Activated CD4-positive, alpha-beta T cell treated with anti-CD3 and anti-CD28 coated beads for 24 hours (primary cell): ENCODE results near the gene PDE3A.
"Not testable (repeated sequence)": the region's sequence is repeated elsewhere in the genome, so short reads cannot be mapped to it uniquely, and the experiment has no call there.

ENCODE experiments used
- DNase-seq, 2 donors: peaks; one replicate each; pipeline ENCODE4 v3.0.0-alpha.2; 2020; ENCODE audit warnings: low read depth in 2 of 2

Gene PDE3A

GRCh38 chr12:20549108-20549719 is 180.9 kb downstream of the PDE3A start:
- no peak for DNase-seq

GRCh38 chr12:20551742-20552442 is 183.6 kb downstream of the PDE3A start:
- not testable (repeated sequence) for DNase-seq

DNA sequence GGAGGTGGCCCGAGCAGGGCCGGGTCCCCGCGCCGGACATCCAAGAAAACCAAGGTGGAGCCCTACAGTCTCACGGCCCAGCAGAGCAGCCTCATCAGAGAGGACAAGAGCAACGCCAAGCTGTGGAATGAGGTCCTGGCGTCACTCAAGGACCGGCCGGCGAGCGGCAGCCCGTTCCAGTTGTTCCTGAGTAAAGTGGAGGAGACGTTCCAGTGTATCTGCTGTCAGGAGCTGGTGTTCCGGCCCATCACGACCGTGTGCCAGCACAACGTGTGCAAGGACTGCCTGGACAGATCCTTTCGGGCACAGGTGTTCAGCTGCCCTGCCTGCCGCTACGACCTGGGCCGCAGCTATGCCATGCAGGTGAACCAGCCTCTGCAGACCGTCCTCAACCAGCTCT is 184.2 kb downstream of the PDE3A start:
- DNase-seq: not testable (repeated sequence)

DNA sequence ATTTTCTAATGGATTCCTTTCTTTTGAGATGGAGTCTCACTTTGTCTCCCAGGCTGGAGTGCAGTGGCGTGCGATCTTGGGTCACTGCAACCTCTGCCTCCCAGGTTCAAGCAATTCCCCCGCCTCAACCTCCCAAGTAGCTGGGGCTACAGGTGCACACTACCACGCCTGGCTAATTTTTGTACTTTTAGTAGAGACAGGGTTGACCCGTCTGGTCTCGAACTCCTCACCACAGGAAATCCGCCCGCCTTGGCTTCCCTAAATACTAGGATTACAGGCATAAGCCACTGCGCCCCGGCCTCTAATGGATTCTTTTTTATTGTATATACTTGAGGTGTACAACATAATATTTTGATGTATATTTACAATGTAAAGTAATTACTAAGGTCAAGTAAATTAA is 186.7 kb downstream of the PDE3A start:
- no peak for DNase-seq

DNA sequence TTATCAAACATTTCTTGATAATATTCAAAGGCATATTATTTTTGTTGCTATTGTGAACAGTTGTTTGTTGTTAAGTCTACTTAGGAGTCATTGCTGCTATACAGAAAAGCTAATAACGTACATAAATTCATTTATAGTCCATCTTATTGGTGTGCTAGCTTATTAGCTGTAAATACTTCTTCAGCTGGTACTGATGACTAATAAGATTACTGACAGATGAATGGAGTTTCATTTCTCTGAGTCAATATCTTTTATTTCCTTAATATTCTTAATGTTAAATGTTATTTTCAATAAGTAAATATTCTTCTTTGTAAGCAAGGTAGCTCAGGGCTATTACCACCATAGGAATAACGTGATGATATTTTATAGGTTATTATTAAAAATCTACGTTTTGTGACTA is 187.4 kb downstream of the PDE3A start:
- no peak for DNase-seq

- no peak for DNase-seq
These were observed 188.8 kb downstream of the PDE3A start for GRCh38 chr12:20557096-20557495.

DNA sequence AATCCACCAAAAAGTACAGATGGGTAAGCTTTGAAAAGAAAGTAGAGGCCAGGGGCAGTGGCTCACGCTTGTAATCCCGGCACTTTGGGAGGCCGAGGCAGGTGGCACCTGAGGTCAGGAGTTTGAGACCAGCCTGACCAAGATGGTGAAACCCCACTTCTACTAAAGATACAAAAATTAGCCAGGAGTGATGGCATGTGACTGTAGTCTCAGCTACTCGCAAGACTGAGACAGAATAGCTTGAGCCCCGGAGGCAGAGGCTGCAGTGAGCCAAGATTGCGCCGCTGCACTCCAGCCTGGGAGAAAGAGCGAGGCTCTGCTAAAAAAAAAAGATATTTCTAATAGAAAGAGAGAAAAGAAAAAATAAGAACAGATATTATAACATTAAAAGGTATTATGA is 192.6 kb downstream of the PDE3A start:
- DNase-seq: no peak

GRCh38 chr12:20561871-20562270 is 193.5 kb downstream of the PDE3A start:
- DNase-seq: no peak

- no peak for DNase-seq
These were observed 199.1 kb downstream of the PDE3A start for GRCh38 chr12:20567413-20567812.

- DNase-seq: no peak
These were observed 204.1 kb downstream of the PDE3A start for GRCh38 chr12:20572451-20572850.

DNA sequence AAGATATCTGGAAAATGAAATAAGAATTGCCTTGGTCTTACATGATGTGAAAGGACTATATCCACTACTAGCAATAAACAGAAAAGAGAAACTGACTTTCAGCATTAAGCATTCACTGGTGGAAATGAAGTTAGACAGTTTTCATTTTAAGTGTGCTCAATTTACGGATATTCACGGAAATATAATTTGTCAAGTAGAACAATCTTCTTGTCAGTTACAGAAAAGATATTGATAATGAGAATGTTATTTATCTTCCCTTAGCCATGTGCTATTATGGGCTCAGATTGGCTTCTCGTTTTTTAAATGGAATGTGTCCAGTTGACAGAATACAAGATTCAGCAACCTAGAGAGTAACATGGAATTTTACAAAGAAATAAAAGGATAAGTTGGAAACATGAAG is 208.2 kb downstream of the PDE3A start:
- no peak for DNase-seq

DNA sequence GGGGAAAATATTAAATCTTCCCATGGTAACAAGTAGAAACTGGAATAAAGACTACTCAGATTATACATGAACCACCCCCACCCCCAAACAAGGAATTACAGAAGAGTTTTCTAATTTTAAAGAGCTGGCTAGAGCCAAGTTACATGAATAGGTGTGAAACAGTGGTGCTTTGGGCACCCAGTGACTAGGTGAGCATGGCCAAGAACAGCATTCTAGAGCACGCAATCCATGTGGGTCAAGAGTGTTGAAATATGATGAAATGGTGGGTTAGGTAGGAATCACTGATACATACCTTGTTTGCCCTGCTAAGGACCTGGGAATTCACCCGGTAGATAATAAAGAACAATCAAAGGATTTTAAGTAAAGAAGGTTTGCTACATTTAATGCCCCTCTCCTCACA is 208.7 kb downstream of the PDE3A start:
- DNase-seq: no peak

DNA sequence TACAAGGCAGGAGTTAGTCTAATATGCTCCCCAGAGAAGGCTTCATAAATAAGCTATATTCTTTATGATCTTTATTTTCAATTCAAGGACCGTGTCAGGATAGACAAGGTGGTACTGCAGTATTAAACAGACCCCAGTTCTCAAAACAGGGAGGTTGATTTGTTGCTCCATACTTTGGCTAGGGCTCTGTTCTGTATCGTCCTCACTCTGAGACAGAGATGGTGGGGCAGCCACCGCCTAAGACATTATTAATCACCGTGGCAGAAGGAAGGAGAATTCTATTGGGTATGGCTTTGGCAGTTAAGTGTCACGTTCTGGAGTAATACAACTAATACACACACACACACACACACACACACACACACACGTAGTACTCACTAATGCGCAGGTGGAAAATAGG is 209.8 kb downstream of the PDE3A start:
- no peak for DNase-seq

GRCh38 chr12:20585055-20585625 is 216.8 kb downstream of the PDE3A start:
- no peak for DNase-seq

DNA sequence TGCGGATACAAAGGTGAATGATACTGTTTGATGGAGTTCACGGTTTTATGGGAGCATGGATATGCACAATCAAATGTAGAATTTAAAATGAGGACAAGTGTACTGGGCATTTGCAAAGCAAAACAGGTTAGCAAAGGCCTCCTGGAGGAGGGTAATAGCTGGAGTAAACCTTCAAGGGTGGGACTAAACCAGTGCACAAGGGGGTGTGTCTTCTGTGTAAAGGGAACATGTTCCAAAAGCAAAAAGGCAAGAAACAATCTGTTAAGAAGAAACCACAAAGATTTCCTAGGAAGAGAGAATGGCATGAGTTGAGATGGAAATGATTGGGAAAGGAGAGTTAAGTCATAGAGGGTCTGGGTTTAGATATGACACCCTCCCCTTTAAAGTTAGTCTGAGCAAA is 217.6 kb downstream of the PDE3A start:
- DNase-seq: no peak

DNA sequence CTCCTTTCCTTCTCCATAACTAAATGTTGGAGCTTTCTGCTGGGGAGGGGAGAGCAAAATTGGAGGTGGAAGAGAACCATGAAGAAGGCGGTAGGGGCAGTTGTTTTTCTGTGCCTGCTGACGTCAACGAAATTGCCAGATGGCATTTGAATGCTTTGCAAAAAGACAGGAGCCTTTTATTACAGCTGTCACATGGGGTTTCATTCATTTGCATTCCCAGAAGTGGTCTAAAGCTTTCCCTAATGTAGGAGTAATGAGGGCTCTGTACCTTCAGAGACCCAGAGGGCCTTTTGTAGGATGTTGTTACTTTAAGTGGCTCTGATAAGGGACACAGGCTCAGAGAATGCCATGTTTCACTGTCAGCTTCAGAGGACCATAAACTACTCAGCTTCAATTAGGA is 219.7 kb downstream of the PDE3A start:
- no peak for DNase-seq

- no peak for DNase-seq
These were observed 222.2 kb downstream of the PDE3A start for GRCh38 chr12:20590570-20590969.

DNA sequence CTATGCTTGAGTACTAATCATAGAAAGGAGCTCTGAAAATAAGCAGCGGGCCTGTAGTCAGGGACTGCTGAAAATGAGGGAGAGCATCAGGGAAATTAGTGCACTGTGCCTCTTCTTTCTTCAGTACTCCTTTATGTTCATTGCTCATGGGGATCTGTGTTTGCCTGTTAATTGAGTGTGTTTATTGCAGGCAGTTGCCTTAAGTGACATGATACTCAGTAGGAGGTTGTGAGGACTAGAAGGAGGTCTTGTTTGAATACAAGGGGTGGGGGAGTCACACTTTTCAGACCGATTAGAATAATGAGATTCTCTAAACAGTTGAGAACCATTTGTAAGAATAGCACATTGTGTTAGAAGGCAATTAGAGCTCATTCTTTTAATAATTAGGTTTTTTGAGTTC is 224.2 kb downstream of the PDE3A start:
- no peak for DNase-seq

GRCh38 chr12:20593611-20594010 is 225.3 kb downstream of the PDE3A start:
- no peak for DNase-seq

DNA sequence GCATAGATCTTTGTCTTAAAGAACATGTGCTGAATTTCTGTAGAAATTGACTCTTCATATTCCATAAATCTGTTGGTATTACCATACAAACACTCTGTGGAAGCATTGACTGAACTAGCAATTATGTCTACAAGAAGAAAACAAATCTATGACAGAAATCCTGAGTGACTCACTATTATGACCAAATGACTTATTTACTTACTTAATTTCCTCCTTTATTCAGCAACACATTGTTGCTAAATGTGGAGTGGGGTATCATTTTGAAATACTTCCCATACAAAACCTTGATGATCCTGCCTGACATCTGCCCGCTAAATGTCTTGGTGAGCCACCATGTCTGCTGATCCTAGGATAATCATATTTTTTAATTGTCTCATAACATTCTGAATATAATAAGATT is 227.7 kb downstream of the PDE3A start:
- no peak for DNase-seq

DNA sequence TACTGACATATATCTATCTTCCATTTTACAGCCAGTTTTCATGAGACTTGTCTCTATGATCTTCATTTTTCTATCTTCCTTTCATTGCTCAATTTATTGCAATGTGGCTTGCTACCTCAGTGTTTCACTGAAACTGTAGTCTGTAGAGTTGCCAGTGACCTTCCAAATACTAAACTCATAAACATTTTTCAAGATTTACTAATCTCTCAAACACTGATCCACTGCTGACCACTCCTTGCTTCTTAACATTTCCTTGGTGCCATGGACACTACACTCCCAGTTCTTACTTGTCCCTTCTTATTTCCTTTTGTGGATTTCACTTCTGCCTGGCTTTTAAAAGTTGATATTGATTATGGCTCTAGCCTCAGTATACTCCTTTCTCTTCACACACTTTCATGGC is 231.4 kb downstream of the PDE3A start:
- DNase-seq: no peak

DNA sequence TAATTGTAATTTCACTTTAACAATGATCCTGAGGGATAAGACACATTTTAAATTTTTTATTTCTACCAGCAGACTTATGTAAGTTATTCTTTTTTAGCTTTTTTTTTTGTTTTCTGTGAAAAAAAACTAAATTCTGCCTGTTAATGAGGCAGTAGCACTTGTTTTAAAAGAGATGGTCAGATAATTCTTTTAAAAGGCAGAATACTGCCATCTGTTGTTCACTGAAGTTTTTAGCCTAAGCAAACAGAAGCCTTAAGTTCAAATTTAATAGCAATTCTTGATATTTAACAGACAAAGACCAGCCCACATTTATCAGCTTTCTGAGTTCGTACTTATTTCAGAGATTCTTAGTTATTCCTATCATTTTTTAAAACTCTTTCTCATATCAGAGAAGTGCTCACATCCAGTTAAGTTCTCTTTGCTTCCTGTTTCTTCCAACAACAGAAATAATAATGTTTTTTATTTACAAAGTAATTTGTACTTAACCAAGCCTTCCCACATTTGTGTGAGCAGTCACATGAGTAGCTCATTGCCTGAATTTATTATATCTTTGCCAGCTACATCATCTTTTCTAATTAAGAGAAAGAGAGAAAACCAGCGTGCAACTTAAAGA is 233.4 kb downstream of the PDE3A start:
- DNase-seq: no peak
